Fibroblast of skin of scalp (primary cell): Measurements from ENCODE around the gene SEMA3G.

Source experiments
- DNase-seq: peaks from one replicate; pipeline ENCODE4 v3.0.0-alpha.2; 2013

The SEMA3G gene

GRCh38 chr3:52408466-52408865 lies 36.4 kb downstream of the SEMA3G start:
- DNase-seq = no peak

- DNase-seq = no peak
Measured at GRCh38 chr3:52407779-52408178, 37.1 kb downstream of the SEMA3G start.

- DNase-seq = no peak
Measured at GRCh38 chr3:52406791-52407510, 38.0 kb downstream of the SEMA3G start.

GRCh38 chr3:52406231-52406661 lies 38.7 kb downstream of the SEMA3G start:
- no peak for DNase-seq

GRCh38 chr3:52405601-52406110 lies 39.2 kb downstream of the SEMA3G start:
- DNase-seq = no peak

- no peak for DNase-seq
Measured at GRCh38 chr3:52405066-52405465, 39.8 kb downstream of the SEMA3G start.

GRCh38 chr3:52404391-52404790 lies 40.5 kb downstream of the SEMA3G start:
- no peak for DNase-seq

- DNase-seq = no peak
Measured at GRCh38 chr3:52403955-52404354, 40.9 kb downstream of the SEMA3G start.

GRCh38 chr3:52403271-52403841 lies 41.5 kb downstream of the SEMA3G start:
- no peak for DNase-seq

GRCh38 chr3:52402706-52403270 lies 42.1 kb downstream of the SEMA3G start:
- DNase-seq = no peak

- DNase-seq = no peak
Measured at GRCh38 chr3:52402101-52402521, 42.8 kb downstream of the SEMA3G start.

GRCh38 chr3:52401551-52401950 lies 43.4 kb downstream of the SEMA3G start:
- DNase-seq = no peak

GRCh38 chr3:52401021-52401420 lies 43.9 kb downstream of the SEMA3G start:
- DNase-seq = no peak

GRCh38 chr3:52400275-52400793 lies 44.6 kb downstream of the SEMA3G start:
- no peak for DNase-seq

- no peak for DNase-seq
Measured at GRCh38 chr3:52399593-52399992, 45.3 kb downstream of the SEMA3G start.

- DNase-seq = no peak
Measured at GRCh38 chr3:52399131-52399530, 45.8 kb downstream of the SEMA3G start.

- DNase-seq = no peak
Measured at GRCh38 chr3:52398670-52399081, 46.2 kb downstream of the SEMA3G start.

GRCh38 chr3:52397676-52398399 lies 47.1 kb downstream of the SEMA3G start:
- DNase-seq = no peak

GRCh38 chr3:52396907-52397591 lies 47.9 kb downstream of the SEMA3G start:
- DNase-seq = no peak

GRCh38 chr3:52396011-52396906 lies 48.6 kb downstream of the SEMA3G start:
- DNase-seq = no peak

- no peak for DNase-seq
Measured at GRCh38 chr3:52395503-52395865, 49.4 kb downstream of the SEMA3G start.
